ENCODE data around the gene BEGAIN. TPM values are rescaled to one million over a fixed set of nuclear protein-coding genes. Genes with fewer than 3 reads are reported as not detected.

Gene BEGAIN
- total RNA-seq, 1 experiment from 2014 or later = not detected

GRCh38 chr14:100582496-100583165 is 4.6 kb downstream of the BEGAIN start:
- Histone ChIP-seq H3K4me3 (no peak overlapping the region), H3F3A (ENCODE audit: insufficient read depth, low read depth) (no peaks in the 10 kb centered on the region), H3K27me3 (ENCODE audit: insufficient read depth, low read depth) (peaks cover 7% of the 10 kb centered on the region; the same call in 1 of the 2 replicates), H3K79me2 (ENCODE audit: low read depth) (no peaks in the 10 kb centered on the region), H3K4me2 (no peak overlapping the region), H3K9me2 (ENCODE audit: insufficient read depth) (no peaks in the 10 kb centered on the region), H3K27ac (no peak overlapping the region), H4K20me1 (ENCODE audit: insufficient read depth) (no peaks in the 10 kb centered on the region), H2AFZ (no peak overlapping the region), H3K36me3 (ENCODE audit: low read depth) (no peaks in the 10 kb centered on the region), H3K9me3 (ENCODE audit: insufficient read depth, low read depth) (no peaks in the 10 kb centered on the region), H3K4me1 (replicated peaks; ENCODE audit: insufficient read depth) (no peaks in the 10 kb centered on the region)
- ChIA-PET POLR2A (ENCODE audit: unreplicated experiment) (no interaction called here), CTCF (no interaction called here)
- intact Hi-C loops (cut with micrococcal nuclease; ENCODE audit: unreplicated experiment) = no loop called here
- TF ChIP-seq, protein P1, sequence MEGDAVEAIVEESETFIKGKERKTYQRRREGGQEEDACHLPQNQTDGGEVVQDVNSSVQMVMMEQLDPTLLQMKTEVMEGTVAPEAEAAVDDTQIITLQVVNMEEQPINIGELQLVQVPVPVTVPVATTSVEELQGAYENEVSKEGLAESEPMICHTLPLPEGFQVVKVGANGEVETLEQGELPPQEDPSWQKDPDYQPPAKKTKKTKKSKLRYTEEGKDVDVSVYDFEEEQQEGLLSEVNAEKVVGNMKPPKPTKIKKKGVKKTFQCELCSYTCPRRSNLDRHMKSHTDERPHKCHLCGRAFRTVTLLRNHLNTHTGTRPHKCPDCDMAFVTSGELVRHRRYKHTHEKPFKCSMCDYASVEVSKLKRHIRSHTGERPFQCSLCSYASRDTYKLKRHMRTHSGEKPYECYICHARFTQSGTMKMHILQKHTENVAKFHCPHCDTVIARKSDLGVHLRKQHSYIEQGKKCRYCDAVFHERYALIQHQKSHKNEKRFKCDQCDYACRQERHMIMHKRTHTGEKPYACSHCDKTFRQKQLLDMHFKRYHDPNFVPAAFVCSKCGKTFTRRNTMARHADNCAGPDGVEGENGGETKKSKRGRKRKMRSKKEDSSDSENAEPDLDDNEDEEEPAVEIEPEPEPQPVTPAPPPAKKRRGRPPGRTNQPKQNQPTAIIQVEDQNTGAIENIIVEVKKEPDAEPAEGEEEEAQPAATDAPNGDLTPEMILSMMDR (conservative IDR thresholded peaks at IDR 0.05) = no peak
- TF ChIP-seq EZH2 (IDR thresholded peaks at IDR 0.05; ENCODE audit: low read depth) = no peak
- no peak for DNase-seq
- BruUV-seq (replicated peaks) = no TSS peak

DNA sequence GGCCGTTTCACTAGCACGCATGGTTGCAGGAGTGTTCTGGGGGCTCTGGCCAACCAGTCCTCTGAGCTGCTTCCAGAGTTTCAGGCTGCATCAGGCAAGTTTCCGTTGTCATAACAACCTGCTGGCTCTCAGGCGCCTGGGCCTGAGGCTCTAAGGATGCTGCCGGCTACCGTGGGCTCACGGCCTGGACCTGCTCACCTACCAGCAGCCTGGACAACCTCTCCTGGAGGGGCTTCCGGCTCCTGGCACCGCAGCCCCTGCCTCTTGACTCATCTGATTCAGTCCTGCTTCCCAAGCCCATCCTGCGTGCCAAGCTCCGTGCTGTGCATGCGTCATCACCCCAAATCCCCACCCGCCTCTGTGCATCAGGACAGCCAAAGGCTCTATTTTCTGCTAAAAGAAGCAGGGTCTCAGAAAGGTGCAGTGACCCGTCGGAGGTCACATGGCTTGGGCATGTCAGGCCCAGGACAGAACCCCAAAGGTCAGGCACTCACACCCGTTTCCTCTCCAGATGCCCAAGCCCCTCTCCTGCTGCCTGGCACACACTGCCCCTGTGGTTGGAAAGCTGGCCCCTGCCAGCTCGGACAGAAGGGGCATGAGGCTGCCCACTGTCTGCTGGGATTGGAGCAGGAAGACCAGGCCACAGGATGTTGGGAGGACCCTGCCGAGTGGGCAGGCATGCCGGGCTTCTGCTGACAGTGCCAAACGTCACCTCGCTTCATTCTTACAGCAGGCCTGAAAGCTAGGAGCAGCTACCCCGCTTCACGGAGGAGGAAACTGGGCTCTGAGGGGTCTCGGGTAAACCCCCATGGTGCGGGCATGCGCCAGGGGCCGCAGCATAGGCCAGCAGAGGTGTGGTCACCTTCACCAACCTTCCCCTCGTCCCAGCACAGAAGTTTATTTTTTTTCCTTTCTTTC is 5.7 kb downstream of the BEGAIN start:
- intact Hi-C loops (cut with micrococcal nuclease; ENCODE audit: unreplicated experiment) = no loop called here
- POLR2A ChIA-PET (ENCODE audit: unreplicated experiment) = no interaction called here

More for the DNA sequence above, 5.7 kb downstream of the BEGAIN start:
- Histone ChIP-seq H2AFZ (no peak overlapping the region), H3K27ac (no peak overlapping the region), H3K79me2 (ENCODE audit: low read depth) (no peaks in the 10 kb centered on the region), H3K9me2 (ENCODE audit: insufficient read depth) (no peaks in the 10 kb centered on the region), H3K4me1 (replicated peaks; ENCODE audit: insufficient read depth) (no peaks in the 10 kb centered on the region), H3K9me3 (ENCODE audit: insufficient read depth, low read depth) (no peaks in the 10 kb centered on the region), H3K27me3 (ENCODE audit: insufficient read depth, low read depth) (peaks cover 3% of the 10 kb centered on the region; the same call in 1 of the 2 replicates), H3F3A (ENCODE audit: insufficient read depth, low read depth) (no peaks in the 10 kb centered on the region), H3K4me2 (no peak overlapping the region), H4K20me1 (ENCODE audit: insufficient read depth) (no peaks in the 10 kb centered on the region), H3K4me3 (no peak overlapping the region), H3K36me3 (ENCODE audit: low read depth) (no peaks in the 10 kb centered on the region)
- no peak for DNase-seq
- TF ChIP-seq, protein P1 (conservative IDR thresholded peaks at IDR 0.05) = no peak
- no peak for TF ChIP-seq EZH2 (IDR thresholded peaks at IDR 0.05; ENCODE audit: low read depth)
- CTCF ChIA-PET = no interaction called here
- BruUV-seq (replicated peaks) = no TSS peak
